Measurements from ENCODE around the gene BTBD9. TPM values are rescaled to one million over a fixed set of nuclear protein-coding genes. Genes with fewer than 3 reads are reported as not detected.

BTBD9 gene
- total RNA-seq, 2 donors from 2014 or later = 19.0 to 33.2 TPM

DNA sequence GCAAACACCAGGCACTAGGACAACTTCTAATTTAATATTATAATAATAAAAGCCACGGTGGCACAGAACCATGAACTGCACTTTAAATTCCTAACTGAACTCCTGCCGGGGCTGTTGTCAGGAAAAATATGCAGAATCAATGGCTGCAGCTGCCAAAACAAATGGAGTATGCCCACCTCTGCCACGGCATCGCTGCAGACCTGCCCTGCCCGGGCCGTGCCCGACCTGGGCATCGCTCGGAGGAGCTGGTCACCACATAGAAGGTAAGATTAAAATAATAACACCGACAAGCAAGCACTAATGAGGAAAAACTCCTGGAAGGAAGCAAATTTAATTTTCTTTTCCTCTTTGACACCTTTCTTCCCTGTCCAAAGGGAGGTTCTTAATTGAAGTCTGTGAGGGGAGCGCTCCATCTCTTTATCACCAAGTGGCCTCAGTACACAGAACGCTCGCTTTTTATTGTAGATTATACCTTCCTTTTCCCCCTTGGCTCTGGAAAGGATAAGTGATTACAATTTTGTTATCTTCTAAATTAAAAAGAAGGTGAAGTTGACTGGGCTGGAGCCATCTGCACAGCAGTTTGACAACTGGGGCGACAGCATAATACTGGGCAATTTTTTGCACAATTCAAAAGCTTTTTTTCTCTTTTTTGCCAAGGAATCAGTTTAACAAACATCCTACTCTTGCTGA is 468.9 kb downstream of the BTBD9 start:
- intact Hi-C loops (cut with DNase I) = no loop called here
- ATAC-seq (no peak), DNase-seq (no peak)

GRCh38 chr6:38169977-38170526 is 469.7 kb downstream of the BTBD9 start:
- intact Hi-C loops (cut with DNase I) = no loop called here
- ATAC-seq = no peak
- DNase-seq = no peak

GRCh38 chr6:38169221-38169976 is 470.3 kb downstream of the BTBD9 start:
- intact Hi-C loops (cut with DNase I) = no loop called here
- ATAC-seq (no peak), DNase-seq (no peak)

DNA sequence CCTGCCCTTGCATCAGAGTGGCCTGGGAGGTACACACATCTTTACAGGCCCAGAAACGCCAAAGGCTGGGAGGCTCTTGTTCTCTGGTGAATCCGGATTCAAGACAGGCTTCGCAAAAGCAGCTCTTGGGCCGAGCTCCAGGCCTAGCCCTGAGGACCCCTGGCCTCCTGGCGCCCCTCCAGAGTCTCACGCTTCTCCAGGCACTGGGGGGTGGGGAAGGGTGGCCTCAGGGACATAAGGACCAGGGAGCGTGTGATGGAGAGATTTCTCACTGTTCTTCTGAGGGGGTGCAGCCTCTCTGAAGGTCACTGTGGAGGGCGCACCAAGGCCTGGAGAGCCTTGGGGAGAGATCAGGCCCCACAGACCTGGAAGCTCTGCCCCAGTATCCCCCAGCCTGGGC is 471.0 kb downstream of the BTBD9 start:
- DNase-seq (no peak), ATAC-seq (no peak)
- intact Hi-C loops (cut with DNase I) = no loop called here

DNA sequence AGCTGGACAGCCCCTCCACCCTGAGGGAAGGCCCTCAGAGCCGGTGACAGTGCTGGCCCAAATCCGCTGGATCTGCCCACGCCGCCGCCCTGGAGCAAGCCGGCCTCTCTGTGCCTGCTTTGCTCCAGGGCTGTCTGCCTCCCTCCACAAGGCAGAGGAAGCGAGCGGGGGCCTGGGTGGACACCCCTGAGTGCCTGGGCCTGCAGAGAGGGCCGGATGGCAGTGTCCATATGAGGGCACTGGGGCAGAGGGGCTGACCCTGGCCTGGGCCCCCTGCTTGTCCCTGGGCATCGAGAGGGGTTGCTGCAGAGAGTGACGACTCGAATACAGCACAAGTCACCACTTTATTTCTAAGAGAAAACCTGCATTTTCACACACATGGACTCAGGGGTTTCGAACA is 471.6 kb downstream of the BTBD9 start:
- DNase-seq (peak; percentile 7), ATAC-seq (no peak)
- intact Hi-C loops (cut with DNase I) = no loop called here

DNA sequence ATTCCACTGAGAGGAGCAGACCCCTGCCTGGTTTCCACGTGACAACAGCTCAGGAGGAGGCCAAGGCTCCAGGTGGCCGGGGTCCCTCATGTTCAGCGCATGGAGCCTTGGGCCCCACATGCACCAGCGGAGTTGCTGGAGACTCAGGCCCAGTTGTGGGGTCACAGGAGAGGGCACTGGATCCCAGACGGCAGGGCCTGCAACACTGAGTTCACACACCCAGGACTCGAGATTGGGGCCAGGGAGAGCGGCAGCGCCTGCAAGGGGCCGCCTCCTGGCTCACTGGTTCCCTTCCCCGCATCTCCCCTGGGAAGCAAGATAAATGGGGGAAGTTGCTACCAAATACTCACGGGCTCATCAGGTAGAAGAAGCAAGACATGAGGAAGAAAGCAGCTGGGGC is 472.1 kb downstream of the BTBD9 start:
- intact Hi-C loops (cut with DNase I) = no loop called here
- ATAC-seq (no peak), DNase-seq (peak; percentile 16)

- peak; percentile 16 for DNase-seq
- no peak for ATAC-seq
- intact Hi-C loops (cut with DNase I) = no loop called here
Observed at GRCh38 chr6:38166411-38167240, 473.1 kb downstream of the BTBD9 start.

GRCh38 chr6:38164671-38165108 is 475.0 kb downstream of the BTBD9 start:
- intact Hi-C loops (cut with DNase I) = no loop called here
- no peak for DNase-seq
- no peak for ATAC-seq

- DNase-seq (no peak), ATAC-seq (no peak)
- intact Hi-C loops (cut with DNase I) = no loop called here
Observed at GRCh38 chr6:38164131-38164481, 475.6 kb downstream of the BTBD9 start.

DNA sequence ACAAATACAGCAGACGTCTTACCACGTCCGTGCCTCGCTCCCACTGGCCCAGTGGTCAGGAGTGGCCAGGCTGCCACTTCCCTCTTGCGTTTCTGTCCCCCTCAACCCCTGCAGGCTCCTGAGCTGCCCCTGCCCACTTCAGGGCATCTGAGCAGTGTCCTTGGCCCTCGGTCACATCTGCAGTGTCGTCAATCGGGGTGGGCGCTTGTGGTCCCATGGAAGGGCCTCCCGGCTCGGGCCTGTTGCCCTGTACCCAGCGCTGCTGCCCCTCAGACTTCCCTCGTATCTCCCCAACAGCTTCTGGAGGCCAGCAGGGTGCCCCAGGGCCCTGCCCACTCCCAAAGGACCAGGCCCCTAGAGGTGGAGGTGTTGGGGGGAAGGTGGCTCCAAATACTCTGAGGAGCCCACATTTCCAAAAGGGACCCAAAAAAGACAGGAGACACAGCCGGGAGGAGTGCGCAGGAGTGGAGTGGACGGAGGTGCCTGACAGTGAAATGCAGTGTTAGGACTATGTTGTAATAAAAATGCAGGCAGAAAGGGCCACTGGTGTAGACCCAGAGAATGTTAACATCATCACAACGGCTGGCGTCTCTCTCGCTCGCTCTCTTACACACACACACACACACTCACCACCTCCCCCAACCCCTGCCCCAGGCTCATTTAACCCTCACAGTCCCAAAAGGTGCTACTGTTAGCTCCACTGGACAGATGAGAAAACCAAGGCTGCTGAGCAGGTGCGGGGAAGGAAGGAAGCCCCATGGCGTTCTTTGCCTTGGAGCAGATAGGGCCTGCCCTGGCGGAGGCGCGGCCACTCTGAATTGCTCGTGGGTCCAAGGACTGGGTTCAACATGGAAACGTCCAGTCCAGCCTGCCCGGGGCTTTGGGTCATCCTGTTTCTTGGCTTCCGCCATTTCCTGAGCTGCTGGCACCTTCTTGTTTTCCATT is 476.3 kb downstream of the BTBD9 start:
- no peak for ATAC-seq
- no peak for DNase-seq
- intact Hi-C loops (cut with DNase I) = no loop called here

DNA sequence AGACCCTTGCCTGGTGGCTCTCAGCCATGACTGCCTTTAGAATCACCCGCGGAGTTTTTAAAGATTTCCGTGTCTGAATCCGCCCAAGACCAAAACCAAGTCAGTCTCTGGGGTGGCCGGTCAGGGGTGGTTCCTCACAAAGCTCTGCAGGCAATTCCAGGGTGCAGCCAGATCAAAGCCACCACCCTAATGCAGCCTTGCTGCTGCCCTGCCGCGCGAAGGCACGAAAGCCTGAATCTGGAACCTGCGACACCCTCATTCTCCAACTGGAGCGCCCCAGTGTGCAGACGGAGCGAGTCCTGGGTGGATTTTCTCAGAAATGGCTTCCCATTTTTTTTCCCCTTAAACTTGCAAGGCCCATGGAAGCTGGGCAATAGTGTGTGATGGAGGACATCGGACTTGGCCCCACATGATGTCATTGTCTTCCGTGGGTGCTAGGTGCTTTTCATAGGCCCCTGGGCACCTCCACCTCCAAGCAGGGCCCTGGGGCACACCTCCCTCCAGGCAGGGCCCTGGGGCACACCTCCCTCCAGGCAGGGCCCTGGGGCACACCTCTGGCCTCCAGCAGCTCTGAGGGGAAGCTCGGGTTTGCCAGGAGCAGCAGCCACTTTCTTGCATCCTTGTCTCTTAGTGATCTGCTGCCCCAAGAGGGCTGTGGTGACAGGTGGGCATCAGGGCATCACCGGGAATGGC is 477.1 kb downstream of the BTBD9 start:
- no peak for ATAC-seq
- intact Hi-C loops (cut with DNase I) = no loop called here
- no peak for DNase-seq

DNA sequence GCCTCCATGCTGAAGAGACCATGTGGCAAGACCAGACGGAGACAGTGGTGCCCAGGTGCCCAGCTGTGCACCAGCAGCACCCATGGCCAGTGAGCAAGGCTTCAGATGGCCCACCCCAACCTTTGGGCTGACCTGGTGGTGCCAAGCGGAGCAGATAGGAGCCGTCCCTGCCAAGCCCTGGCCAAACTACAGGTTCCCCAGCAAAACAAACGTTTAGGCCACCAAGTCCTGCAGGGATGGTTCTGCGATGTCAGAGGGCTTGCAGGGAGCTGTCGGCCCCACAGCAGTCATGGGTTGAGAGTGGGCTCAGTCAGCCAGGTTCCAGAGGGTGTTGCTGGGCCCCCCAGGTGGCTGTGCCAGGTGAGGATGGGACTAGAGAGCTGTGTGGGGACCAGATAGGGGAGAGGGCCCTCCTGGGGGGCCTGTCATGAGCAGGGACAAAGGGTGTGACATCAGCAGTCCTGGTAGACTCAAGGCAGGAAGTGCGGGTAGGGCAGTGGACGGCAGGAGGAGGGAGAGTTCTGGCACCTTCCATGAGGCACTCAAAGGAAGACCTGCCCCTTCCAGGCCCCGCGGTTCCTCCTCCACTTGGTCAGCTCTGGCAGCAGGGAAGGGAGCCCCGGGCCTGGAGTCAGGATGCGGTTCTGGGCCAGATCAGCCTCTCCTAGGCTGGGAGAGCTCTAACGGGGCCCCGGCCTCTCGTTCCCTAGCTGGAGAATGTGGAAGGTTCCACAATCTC is 477.8 kb downstream of the BTBD9 start:
- ATAC-seq = no peak
- DNase-seq = no peak
- intact Hi-C loops (cut with DNase I) = no loop called here

GRCh38 chr6:38161331-38161730 is 478.4 kb downstream of the BTBD9 start:
- DNase-seq (no peak), ATAC-seq (no peak)
- intact Hi-C loops (cut with DNase I) = no loop called here

DNA sequence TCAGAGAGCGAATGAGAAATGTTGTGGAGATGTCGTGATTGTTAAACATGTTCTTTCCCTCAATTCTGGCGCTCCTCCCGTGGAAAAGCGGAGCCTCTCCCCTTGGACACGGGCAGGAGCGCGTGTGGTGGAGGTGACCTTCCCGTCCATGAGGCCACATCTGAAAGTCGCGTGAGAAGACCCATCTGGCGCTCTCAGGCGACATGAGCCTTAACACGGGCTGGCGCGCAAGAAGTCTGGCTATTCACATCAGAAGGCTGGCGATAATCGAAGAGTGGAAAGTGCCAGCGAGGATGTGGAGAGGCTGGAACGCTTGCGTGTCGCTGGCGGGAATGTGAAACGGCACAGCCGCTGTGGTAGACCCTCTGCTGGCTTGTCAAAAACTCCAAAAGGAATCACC is 478.9 kb downstream of the BTBD9 start:
- intact Hi-C loops (cut with DNase I) = no loop called here
- no peak for ATAC-seq
- DNase-seq = no peak

GRCh38 chr6:38159596-38159995 is 480.1 kb downstream of the BTBD9 start:
- no peak for DNase-seq
- ATAC-seq = no peak
- intact Hi-C loops (cut with DNase I) = no loop called here

DNA sequence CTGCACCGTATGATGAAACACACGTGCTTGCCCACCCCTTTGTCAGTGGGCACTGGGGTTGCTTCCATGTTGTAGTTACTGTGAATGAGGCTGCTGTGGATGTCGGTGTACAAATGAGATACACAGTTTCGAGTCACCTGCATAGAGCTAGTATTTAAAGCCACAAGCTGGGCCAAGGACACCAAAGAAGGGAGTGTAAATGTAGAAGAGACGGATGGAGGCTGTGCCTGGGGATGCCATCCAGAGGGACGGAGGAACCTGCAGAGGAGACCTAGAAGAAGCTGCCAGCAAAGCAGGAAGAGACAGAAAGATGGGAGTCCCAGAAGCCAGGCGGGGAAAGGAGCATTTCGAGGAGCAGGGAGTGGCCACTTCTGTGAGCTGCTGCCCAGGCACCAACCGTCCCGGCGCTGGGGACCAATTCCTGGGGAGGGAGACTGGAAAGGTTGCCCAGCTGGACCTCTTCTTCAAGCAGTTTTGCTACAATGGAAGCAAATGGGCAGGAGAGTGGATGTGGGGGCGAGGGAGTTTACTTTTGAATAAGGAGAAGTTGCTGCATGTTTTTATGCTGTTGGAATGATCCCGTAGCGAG is 480.9 kb downstream of the BTBD9 start:
- ATAC-seq = no peak
- no peak for DNase-seq
- intact Hi-C loops (cut with DNase I) = no loop called here

- intact Hi-C loops (cut with DNase I) = no loop called here
- ATAC-seq = no peak
- no peak for DNase-seq
Observed at GRCh38 chr6:38157905-38158304, 481.8 kb downstream of the BTBD9 start.
